ENCODE data around the gene ARRDC5. TPM values are rescaled to one million over a fixed set of nuclear protein-coding genes. Genes with fewer than 3 reads are reported as not detected.
A peak's percentile ranks its signal among the peaks of the same experiment; 100 is the strongest.

Gene ARRDC5
- polyA plus RNA-seq, 1 experiment, result not detected

GRCh38 chr19:4929186-4929585 lies 26.5 kb upstream of the ARRDC5 start:
- H3K27me3 ChIP-seq (ENCODE audit: control insufficient read depth, insufficient read depth, low read length), result no peaks in the 10 kb centered on the region
- no peak overlapping the region for H3K4me3 ChIP-seq (ENCODE audit: low read depth, low read length)
- peaks cover 13% of the 10 kb centered on the region; the same call in 1 of the 2 replicates for H3K9me3 ChIP-seq (ENCODE audit: control insufficient read depth, insufficient read depth, low read length)
- DNase-seq (ENCODE audit: low read depth, low spot score), result no peak
- CTCF ChIA-PET, result no interaction called here
- no peak overlapping the region for H3K27ac ChIP-seq (ENCODE audit: low read depth, low read length)
- POLR2A ChIA-PET, result interaction anchor here (0.6 kb wide), 1 partner anchor 9 kb away, joined by 3 read pairs; no protein-coding TSS in a partner anchor
- TF ChIP-seq CTCF (IDR thresholded peaks at IDR 0.05; ENCODE audit: low read depth, low read length), result no peak

DNA sequence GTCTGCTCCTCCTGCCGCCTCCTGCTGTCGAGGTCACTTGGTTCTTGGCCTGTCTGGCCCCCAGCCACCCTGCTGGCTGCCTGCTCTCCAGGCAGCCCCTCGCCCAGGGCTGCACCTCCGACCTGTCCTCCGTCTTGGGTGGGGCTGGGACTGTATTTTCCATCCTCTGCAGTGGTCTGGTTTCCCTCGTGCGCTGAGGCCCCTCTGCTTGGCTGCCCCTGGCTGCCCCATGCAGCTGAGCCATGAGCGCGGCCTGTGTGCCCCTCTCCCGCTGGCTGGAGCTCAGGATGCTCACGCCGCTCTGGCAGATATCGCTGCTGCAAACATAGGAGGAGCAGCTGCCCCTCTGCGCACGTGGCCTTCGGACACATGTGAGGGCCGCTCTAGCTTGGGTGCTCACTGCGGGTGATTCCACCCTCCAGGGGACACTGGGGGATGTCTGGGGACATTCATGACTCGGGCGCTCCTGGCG lies 20.6 kb upstream of the ARRDC5 start:
- no peak for DNase-seq (ENCODE audit: low read depth, low spot score)
- Histone ChIP-seq H3K27ac (ENCODE audit: low read depth, low read length) (no peak overlapping the region), H3K4me3 (ENCODE audit: low read depth, low read length) (no peak overlapping the region), H3K27me3 (ENCODE audit: control insufficient read depth, insufficient read depth, low read length) (no peaks in the 10 kb centered on the region), H3K9me3 (ENCODE audit: control insufficient read depth, insufficient read depth, low read length) (no peaks in the 10 kb centered on the region; the same call in 1 of the 2 replicates)
- ChIA-PET CTCF (no interaction called here), POLR2A (no interaction called here)
- no peak for TF ChIP-seq CTCF (IDR thresholded peaks at IDR 0.05; ENCODE audit: low read depth, low read length)

DNA sequence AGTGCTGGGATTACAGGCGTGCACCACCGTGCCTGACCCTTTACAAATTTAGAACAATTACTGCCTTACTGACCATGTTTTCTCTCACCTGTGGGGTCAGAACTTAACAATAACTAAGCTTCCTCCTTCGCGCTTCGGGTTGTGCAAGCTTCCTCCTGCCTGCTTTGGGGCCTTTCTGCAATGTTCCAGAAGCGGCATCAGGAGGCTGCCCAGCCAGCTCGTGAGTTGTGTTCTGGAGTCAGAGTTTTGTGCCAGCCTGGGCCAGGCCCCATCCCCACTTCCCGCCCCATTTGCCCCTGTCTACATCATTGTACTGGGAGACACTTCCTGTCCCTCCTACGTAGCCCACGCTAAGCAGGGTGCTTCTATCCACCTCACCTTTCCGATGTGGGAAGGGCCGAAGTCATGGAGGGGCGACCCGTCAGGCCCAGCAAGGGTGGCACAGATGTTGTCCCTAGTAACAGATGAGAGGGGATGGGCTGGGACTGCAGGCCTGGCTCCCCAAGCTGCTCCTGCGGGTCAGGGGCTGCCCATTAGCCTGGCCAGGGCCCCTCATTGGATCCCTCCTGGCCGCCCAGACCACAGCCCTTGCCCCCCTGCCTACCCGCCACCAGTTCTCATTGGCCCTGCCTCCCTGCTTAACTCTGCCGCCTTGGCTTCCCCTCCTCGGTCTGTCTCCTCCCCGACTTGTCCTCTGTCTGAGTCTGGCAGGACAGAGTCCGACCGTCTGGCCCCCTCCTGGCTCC lies 20.0 kb upstream of the ARRDC5 start:
- H3K4me3 ChIP-seq (ENCODE audit: low read depth, low read length), result no peak overlapping the region
- DNase-seq (ENCODE audit: low read depth, low spot score), result no peak
- ChIA-PET POLR2A (no interaction called here), CTCF (no interaction called here)
- no peak overlapping the region for H3K27ac ChIP-seq (ENCODE audit: low read depth, low read length)
- H3K27me3 ChIP-seq (ENCODE audit: control insufficient read depth, insufficient read depth, low read length), result no peaks in the 10 kb centered on the region
- TF ChIP-seq CTCF (IDR thresholded peaks at IDR 0.05; ENCODE audit: low read depth, low read length), result no peak
- H3K9me3 ChIP-seq (ENCODE audit: control insufficient read depth, insufficient read depth, low read length), result no peaks in the 10 kb centered on the region; the same call in 1 of the 2 replicates

GRCh38 chr19:4916292-4917082 lies 13.8 kb upstream of the ARRDC5 start:
- ChIA-PET POLR2A (interaction anchor here (0.5 to 1.1 kb wide), 2 partner anchors 46 to 86 kb away, joined by 3 read pairs; no protein-coding TSS in a partner anchor), CTCF (interaction anchor here (0.5 to 0.9 kb wide), 2 partner anchors 25 to 107 kb away, joined by 6 to 7 read pairs; no protein-coding TSS in a partner anchor)
- Histone ChIP-seq H3K27ac (ENCODE audit: low read depth, low read length) (peak overlapping the region; percentile 31), H3K27me3 (ENCODE audit: control insufficient read depth, insufficient read depth, low read length) (no peaks in the 10 kb centered on the region), H3K4me3 (ENCODE audit: low read depth, low read length) (no peak overlapping the region), H3K9me3 (ENCODE audit: control insufficient read depth, insufficient read depth, low read length) (no peaks in the 10 kb centered on the region)
- DNase-seq (ENCODE audit: low read depth, low spot score), result no peak
- no peak for TF ChIP-seq CTCF (IDR thresholded peaks at IDR 0.05; ENCODE audit: low read depth, low read length)

Data from AG04450 (cell line).